Neuron (in vitro differentiated cells): Measurements from ENCODE around the gene MYLK4.

Source experiments
- H2AFZ ChIP-seq: one replicate; pipeline ENCODE4 v1.6.1; 2013; ENCODE audit warnings: low read depth, mild to moderate bottlenecking, inconsistent platforms, low read length, moderate library complexity
- H3K27me3 ChIP-seq: one replicate; pipeline ENCODE4 v1.6.1; 2013; ENCODE audit warnings: low read length; ENCODE audit not compliant: insufficient read depth
- H3K36me3 ChIP-seq: one replicate; pipeline ENCODE4 v1.6.1; 2013; ENCODE audit warnings: low read length; ENCODE audit not compliant: insufficient read depth
- H3K4me1 ChIP-seq: one replicate; pipeline ENCODE4 v1.6.1; 2013; ENCODE audit warnings: low read length; ENCODE audit not compliant: insufficient read depth
- H3K4me3 ChIP-seq: 2 replicates; pipeline ENCODE4 v1.5.1; 2013; ENCODE audit warnings: mild to moderate bottlenecking, low read length, moderate library complexity
- H3K9me3 ChIP-seq: one replicate; pipeline ENCODE4 v1.6.1; 2013; ENCODE audit warnings: low read length

MYLK4 gene

DNA sequence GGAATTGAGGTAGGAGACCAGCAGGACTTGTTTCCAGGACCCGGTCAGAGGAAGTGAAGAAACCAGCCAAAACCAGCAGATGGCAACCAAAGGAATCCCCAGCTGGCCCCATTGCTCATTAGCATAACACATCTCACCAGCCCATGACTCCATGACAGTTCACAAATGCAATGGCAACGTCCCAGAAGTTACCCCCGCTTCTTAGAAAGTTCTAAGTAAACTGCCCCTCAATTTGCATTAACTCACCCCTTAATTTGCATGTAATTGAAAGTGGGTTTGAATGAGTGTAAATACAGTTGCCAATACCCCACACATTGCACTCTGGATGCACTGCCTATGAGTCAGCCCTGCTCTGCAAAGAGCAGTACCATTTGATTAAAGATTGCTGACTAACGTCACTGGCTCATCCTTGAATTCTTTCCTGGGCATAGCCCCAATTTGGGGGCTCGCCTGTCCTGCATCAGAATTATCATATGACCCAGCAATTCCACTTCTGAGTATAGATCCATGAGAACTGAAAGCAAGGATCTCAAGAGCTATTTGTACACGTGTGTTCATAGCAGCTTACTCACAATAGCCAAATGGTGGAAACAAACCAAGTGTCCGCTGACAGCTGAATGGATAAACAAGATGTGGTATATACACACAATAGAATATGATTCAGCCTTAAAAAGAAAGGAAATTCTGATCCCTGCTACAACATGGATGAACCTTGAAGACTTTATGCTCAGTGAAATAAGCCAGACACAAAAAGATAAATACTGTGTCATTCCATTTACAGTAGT lies 36.4 kb downstream of the MYLK4 start:
- H3K4me1 ChIP-seq: no peaks in the 10 kb centered on the region
- H3K36me3 ChIP-seq: no peaks in the 10 kb centered on the region
- H3K27me3 ChIP-seq: no peaks in the 10 kb centered on the region
- no peak overlapping the region for H3K4me3 ChIP-seq
- peaks cover 2% of the 10 kb centered on the region for H3K9me3 ChIP-seq
- no peak overlapping the region for H2AFZ ChIP-seq

DNA sequence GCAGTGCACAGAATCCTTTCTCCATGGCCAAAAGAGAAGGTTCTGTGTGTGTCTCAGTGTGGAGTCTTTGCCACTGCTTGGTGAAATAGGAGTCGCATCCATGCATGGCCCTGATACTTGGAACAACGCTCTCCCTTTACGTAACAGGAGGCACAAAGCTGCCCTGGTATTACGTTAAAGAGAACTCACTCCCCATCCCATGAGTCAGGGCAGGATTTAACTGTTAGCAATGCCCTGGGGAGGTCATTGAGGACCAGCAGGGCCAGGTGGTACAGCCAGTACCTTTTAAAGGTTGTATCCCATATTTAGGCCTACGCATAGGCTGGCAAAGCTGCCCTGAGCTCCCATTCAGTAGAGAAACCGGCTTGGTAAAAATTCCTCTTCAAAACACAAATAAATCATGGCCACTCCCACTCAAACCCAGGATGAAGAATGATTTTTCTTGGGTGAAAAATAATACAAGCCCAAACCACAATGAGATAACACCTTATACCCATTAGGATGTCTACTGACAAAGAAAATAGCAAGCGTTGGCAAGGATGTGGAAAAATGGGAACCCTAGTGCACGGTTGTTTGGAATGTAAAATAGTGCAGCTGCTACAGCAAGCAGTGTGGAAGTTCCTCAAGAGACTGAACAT lies 37.1 kb downstream of the MYLK4 start:
- no peaks in the 10 kb centered on the region for H3K36me3 ChIP-seq
- H3K9me3 ChIP-seq: peaks cover 2% of the 10 kb centered on the region
- no peaks in the 10 kb centered on the region for H3K27me3 ChIP-seq
- H3K4me1 ChIP-seq: no peaks in the 10 kb centered on the region
- no peak overlapping the region for H2AFZ ChIP-seq
- no peak overlapping the region for H3K4me3 ChIP-seq

DNA sequence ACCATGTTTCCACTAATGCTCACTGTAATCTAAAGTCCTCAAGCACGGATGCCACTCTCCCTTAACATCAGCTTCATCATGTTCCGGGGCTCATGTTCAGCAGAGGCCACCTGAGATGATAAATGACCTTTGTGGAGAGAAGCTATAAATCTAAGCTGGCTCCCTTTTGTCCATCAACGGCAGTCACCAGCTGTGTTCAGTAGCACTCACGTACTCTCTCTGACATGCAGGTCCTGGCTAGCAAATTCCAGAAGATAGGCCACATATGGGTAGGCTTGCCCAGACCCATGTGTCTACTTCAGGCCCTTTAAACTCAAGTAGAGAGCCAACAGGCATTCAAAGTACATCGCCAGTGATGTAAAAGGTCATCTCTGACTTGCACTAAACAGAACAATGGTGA lies 38.6 kb downstream of the MYLK4 start:
- H3K4me1 ChIP-seq: no peaks in the 10 kb centered on the region
- H3K9me3 ChIP-seq: peaks cover 2% of the 10 kb centered on the region
- no peak overlapping the region for H3K4me3 ChIP-seq
- H3K36me3 ChIP-seq: no peaks in the 10 kb centered on the region
- H2AFZ ChIP-seq: no peak overlapping the region
- H3K27me3 ChIP-seq: no peaks in the 10 kb centered on the region

DNA sequence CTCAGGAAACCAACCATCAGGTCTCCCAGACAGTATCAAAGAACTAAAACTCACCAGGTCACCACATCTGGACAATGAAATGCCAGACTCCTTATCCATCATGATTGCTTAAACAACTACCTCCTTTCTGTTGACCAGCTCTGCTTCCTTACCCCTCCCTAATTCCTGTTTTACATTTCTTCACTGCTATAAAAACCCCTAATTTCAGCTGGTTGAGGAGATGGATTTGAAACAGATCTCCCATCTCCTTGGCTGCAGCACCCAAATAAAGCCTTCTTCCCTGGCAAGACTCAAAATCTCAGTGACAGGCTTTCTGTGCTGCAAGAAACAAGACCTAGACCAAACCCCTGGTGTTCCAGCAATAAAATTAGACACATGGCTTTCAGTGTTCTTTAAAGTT lies 40.3 kb downstream of the MYLK4 start:
- Histone ChIP-seq H2AFZ (no peak overlapping the region), H3K36me3 (no peaks in the 10 kb centered on the region), H3K4me3 (no peak overlapping the region), H3K27me3 (no peaks in the 10 kb centered on the region), H3K4me1 (no peaks in the 10 kb centered on the region), H3K9me3 (peaks cover 2% of the 10 kb centered on the region)

DNA sequence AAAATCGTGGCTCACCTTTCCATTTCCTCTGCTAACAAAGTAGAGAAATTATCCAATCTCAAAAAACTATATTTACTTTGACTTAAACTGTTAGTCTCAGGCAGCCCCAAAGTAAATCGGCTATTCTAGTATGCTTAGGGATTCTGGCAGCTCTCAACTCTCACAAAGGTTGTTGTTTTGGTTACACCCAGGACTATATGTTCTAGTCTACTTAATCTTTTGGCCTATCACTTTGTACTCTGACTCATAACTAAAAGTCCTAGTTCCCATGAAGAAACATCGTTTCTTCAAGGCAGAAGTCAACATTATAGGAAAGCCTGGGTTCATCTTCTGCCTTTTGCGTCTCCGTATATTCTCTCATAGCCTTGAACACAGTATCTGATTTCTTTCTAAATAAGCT lies 42.3 kb downstream of the MYLK4 start:
- H2AFZ ChIP-seq: no peak overlapping the region
- peaks cover 2% of the 10 kb centered on the region for H3K27me3 ChIP-seq
- no peak overlapping the region for H3K4me3 ChIP-seq
- no peaks in the 10 kb centered on the region for H3K4me1 ChIP-seq
- no peaks in the 10 kb centered on the region for H3K36me3 ChIP-seq
- peaks cover 2% of the 10 kb centered on the region for H3K9me3 ChIP-seq

DNA sequence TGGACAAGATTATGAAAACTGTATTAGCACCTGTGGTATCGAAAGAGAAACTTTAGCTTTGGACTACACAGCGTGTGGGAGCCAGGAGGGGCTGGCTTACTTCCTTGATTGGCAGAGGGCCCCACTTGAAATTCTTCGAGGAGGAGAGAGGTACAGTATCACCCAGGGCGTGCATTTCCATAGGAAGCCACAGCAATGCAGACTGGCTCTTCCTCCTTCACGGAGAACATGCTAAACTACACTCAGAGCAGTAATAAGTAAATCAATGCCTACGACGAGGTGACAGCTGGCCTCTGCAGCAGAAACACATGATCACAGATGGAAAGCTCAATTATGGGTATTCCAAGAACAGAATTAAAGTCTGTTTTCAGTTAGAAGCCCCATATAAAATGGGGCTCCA lies 44.2 kb downstream of the MYLK4 start:
- H3K27me3 ChIP-seq: peaks cover 2% of the 10 kb centered on the region

DNA sequence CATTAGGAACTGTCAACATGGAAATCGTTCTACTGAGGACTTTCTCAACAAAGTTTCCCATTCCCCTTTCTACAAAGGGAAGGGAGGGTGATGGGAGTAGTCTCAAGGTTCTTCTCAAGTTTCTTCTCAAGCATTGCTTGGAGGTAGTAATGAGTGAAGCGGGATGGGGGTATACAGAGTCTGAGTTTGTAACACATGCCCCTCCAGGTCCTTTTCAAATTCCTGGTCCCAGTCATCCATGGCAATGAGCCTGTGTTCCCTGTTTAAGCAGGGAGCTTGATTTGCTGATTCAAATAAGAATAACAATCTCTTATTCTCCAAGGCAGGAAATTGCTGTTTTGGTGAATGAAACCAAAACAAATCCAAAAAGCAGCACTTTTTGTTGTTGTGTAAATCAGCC lies 45.5 kb downstream of the MYLK4 start:
- Histone ChIP-seq H3K9me3 (no peaks in the 10 kb centered on the region), H3K4me1 (no peaks in the 10 kb centered on the region), H3K36me3 (no peaks in the 10 kb centered on the region), H3K4me3 (no peak overlapping the region), H3K27me3 (peaks cover 6% of the 10 kb centered on the region), H2AFZ (no peak overlapping the region)

More for the DNA sequence above, 44.2 kb downstream of the MYLK4 start:
- Histone ChIP-seq H2AFZ (no peak overlapping the region), H3K4me3 (no peak overlapping the region), H3K36me3 (no peaks in the 10 kb centered on the region), H3K4me1 (no peaks in the 10 kb centered on the region), H3K9me3 (peaks cover 2% of the 10 kb centered on the region)

DNA sequence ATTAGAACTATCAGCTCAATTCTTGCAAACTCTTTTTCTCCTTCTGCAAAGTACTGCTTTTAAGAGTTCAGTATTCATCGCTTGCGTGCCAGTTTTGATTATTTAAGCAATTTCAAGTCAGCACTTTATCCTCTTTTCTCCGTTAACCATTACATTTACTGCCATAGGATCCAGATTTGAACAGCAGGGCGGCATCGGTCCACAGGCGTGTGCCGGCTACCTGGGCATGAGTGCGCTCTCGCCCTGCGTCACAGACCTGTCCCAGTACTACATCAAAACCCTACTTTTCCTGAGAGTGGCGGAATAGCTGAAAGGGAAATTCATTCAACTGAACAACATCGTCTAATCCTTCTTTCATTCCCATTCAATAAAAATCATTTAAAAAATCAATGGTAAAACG lies 53.4 kb downstream of the MYLK4 start:
- Histone ChIP-seq H2AFZ (no peak overlapping the region), H3K4me3 (no peak overlapping the region), H3K4me1 (no peaks in the 10 kb centered on the region), H3K9me3 (no peaks in the 10 kb centered on the region), H3K36me3 (no peaks in the 10 kb centered on the region), H3K27me3 (peaks cover 10% of the 10 kb centered on the region)

DNA sequence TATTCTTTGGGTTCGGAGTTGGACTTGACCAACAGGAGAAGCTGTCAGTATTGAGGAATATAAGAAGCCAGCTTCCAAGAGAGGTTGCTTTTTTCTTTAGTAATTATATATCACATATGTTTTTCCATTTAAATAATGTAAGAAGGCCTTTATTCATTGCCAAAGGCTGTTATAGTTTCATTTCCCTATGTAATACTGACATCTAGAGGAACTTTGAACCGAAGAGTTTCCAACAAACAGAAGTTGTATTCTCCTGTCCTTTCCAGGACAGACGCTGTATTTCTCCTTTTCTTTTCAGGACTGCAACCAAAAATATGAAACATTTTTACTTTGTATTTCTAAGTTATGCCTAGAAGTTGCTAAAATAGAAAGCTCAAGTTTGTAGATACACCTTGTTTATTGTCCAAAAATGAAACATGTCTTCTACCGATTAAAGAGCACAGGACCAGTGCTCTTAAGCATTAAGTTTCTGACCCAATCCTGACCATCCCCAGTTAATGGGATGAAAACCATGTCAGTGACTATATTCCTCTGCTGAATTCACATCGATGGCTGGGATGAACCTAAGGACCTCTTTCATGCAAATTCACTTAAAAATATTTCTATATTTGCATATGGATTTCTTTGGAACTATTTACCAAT lies 55.1 kb downstream of the MYLK4 start:
- Histone ChIP-seq H3K36me3 (no peaks in the 10 kb centered on the region), H3K9me3 (no peaks in the 10 kb centered on the region), H2AFZ (no peak overlapping the region), H3K4me3 (no peak overlapping the region), H3K4me1 (no peaks in the 10 kb centered on the region), H3K27me3 (peaks cover 9% of the 10 kb centered on the region)

DNA sequence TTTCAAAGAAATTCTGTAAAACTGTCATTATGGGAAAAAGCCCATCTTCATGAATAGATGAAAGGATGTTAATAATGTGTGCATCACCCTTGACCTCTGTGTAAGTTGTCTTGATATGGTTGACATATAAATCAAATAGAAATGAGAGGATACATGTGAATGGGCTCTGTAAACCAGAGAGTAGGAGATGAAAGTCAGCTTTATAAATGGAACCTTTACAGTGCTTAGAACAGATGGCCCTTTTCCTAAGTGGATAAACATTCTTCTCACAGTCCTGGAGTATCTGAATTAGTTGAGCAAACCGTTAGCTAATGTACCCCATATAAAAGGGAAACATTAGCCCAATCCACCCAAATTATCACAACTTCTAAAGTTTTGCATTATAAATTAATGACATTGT lies 57.5 kb downstream of the MYLK4 start:
- Histone ChIP-seq H3K4me3 (no peak overlapping the region), H3K4me1 (no peaks in the 10 kb centered on the region), H3K27me3 (peaks cover 4% of the 10 kb centered on the region), H3K36me3 (no peaks in the 10 kb centered on the region), H3K9me3 (no peaks in the 10 kb centered on the region), H2AFZ (no peak overlapping the region)

DNA sequence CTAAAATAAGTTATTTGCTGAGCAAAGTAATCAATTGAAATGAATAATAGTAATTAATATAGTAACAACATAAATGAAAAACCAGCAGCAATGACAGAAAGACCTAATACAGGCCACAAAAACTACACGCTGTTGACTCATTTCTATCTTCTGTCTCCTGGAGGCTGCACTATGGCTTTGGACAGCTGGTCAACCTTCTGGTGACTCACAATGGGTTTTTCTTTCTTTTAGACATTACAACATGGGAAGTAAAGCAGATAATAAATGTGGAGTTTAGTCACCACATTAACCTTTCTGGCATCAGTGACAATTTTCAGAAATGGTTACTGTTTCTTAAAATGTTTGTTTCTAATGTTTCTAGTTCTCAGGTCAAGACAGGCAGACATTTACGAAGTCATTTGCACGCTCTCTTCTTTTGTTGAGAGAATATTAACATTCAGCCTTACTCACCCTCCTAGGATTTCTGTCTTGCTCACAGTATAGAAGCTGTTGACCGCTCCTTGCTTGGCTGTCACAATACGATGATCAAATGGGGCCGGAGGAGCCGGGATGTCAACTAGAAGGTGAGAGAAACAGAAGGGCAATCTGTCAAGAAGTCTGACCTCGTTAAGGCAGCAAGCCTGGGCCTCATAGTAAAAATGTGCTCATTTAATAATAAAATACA lies 62.2 kb downstream of the MYLK4 start:
- Histone ChIP-seq H2AFZ (no peak overlapping the region), H3K27me3 (no peaks in the 10 kb centered on the region), H3K9me3 (peaks cover 2% of the 10 kb centered on the region), H3K4me1 (no peaks in the 10 kb centered on the region), H3K4me3 (no peak overlapping the region), H3K36me3 (no peaks in the 10 kb centered on the region)

DNA sequence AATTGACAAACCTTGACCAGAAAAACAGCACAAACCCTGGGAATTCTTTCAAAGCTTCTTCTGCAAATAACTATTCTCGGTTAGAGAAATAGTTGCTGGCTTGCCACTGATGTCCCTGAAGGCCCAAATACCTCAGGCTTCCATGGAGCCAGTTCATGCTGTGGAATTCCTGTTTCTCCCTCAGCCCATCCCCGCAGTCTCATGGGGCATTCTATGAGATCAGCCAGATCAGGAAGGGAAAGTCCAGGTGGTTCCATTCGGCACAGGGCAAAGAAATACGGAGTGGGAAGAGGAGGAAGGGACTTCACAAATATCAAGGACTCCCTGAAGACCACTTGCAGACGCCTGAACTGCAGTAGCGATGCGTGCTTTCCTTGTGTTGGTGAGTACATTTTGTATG lies 63.3 kb downstream of the MYLK4 start:
- Histone ChIP-seq H3K9me3 (peaks cover 2% of the 10 kb centered on the region), H3K4me1 (no peaks in the 10 kb centered on the region), H3K4me3 (no peak overlapping the region), H2AFZ (no peak overlapping the region), H3K36me3 (no peaks in the 10 kb centered on the region), H3K27me3 (no peaks in the 10 kb centered on the region)

DNA sequence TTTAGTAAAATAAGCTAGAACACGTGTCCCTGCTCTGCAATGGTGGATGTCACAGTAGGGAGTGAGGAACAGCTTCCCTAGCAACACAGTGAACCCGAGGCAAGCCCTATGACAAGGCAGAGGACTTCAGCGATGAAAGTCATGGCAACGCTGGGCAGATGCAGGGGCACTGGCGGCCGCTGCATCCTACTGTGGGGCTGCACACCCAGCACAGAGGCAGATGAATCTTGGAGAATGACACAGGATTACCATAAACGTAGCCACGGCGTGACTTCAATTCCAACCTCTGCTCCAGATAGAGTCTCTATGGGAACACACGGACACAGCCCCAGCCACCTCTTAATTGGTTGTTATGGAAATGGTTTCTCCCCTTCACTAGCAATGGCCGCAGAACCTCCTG lies 64.2 kb downstream of the MYLK4 start:
- Histone ChIP-seq H3K9me3 (peaks cover 2% of the 10 kb centered on the region), H2AFZ (no peak overlapping the region), H3K4me3 (no peak overlapping the region), H3K4me1 (no peaks in the 10 kb centered on the region), H3K27me3 (no peaks in the 10 kb centered on the region), H3K36me3 (no peaks in the 10 kb centered on the region)
